Karpas-422 (cell line): ENCODE data around the gene COL4A2. TPM values are rescaled to one million over a fixed set of nuclear protein-coding genes. Genes with fewer than 3 reads are reported as not detected.

Experiments
- DNase-seq: peaks from one replicate; pipeline ENCODE4 v3.0.0-alpha.2; 2015
- H2AFZ ChIP-seq: fragments of 200-600 bp; sonication (generic); 2 replicates; pipeline ENCODE4 v1.6.1; 2014; ENCODE audit warnings: antibody characterized with exemption, low read length, mixed read lengths
- H3K27ac ChIP-seq: fragments of 200-600 bp; sonication (generic); 2 replicates; pipeline ENCODE4 v1.5.1; 2014; ENCODE audit warnings: mild to moderate bottlenecking, low read length, moderate library complexity
- H3K27me3 ChIP-seq: fragments of 200-600 bp; sonication (generic); 2 replicates; pipeline ENCODE4 v1.6.1; 2014; ENCODE audit warnings: low read length, mixed read lengths
- H3K36me3 ChIP-seq: fragments of 200-600 bp; sonication (generic); 2 replicates; pipeline ENCODE4 v1.6.1; 2014; ENCODE audit warnings: low read length, mixed read lengths; ENCODE audit not compliant: insufficient read depth
- H3K4me1 ChIP-seq: fragments of 200-600 bp; sonication (generic); 2 replicates; pipeline ENCODE4 v1.6.1; 2014; ENCODE audit warnings: mild to moderate bottlenecking, low read length, mixed read lengths
- H3K4me2 ChIP-seq: fragments of 200-600 bp; sonication (generic); 2 replicates; pipeline ENCODE4 v1.6.1; 2014; ENCODE audit warnings: low read length, low read depth, mild to moderate bottlenecking; ENCODE audit not compliant: poor library complexity, severe bottlenecking
- H3K4me3 ChIP-seq: fragments of 200-600 bp; sonication (generic); 2 replicates; pipeline ENCODE4 v1.5.1; 2014; ENCODE audit warnings: mild to moderate bottlenecking, antibody characterized with exemption, low read length, mixed read lengths
- H3K79me2 ChIP-seq: fragments of 200-600 bp; sonication (generic); 2 replicates; pipeline ENCODE4 v1.6.1; 2014; ENCODE audit warnings: mild to moderate bottlenecking, low read length, mixed read lengths
- H3K9ac ChIP-seq: fragments of 200-600 bp; sonication (generic); 2 replicates; pipeline ENCODE4 v1.6.0; 2014; ENCODE audit warnings: low read length
- H3K9me2 ChIP-seq: fragments of 200-600 bp; sonication (generic), shearing (Covaris generic); replicated peaks from 2 replicates; pipeline ENCODE4 v1.6.0; 2014; ENCODE audit warnings: mild to moderate bottlenecking, low read length, moderate library complexity; ENCODE audit not compliant: insufficient read depth
- H3K9me3 ChIP-seq: fragments of 300-700, 200-600 bp; sonication (generic); 2 replicates; pipeline ENCODE4 v1.6.1; 2014; ENCODE audit warnings: low read length, mixed read lengths
- H4K20me1 ChIP-seq: fragments of 200-600 bp; sonication (generic); 2 replicates; pipeline ENCODE4 v1.6.1; 2014; ENCODE audit warnings: mild to moderate bottlenecking, antibody characterized with exemption, low read length, low read depth; ENCODE audit not compliant: insufficient read depth
- total RNA-seq: library from RNA; depleted of rRNA; stranded (reverse); fragments of >200 nt; shearing (Covaris generic); gene quantifications from 2 replicates; pipeline ENCODE4 v1.2.3, GENCODE V29; 2014; ENCODE audit warnings: low replicate concordance; rRNA removed

COL4A2 gene
- total RNA-seq: 0.76 TPM in 1 of 2 replicates, not detected in the other

DNA sequence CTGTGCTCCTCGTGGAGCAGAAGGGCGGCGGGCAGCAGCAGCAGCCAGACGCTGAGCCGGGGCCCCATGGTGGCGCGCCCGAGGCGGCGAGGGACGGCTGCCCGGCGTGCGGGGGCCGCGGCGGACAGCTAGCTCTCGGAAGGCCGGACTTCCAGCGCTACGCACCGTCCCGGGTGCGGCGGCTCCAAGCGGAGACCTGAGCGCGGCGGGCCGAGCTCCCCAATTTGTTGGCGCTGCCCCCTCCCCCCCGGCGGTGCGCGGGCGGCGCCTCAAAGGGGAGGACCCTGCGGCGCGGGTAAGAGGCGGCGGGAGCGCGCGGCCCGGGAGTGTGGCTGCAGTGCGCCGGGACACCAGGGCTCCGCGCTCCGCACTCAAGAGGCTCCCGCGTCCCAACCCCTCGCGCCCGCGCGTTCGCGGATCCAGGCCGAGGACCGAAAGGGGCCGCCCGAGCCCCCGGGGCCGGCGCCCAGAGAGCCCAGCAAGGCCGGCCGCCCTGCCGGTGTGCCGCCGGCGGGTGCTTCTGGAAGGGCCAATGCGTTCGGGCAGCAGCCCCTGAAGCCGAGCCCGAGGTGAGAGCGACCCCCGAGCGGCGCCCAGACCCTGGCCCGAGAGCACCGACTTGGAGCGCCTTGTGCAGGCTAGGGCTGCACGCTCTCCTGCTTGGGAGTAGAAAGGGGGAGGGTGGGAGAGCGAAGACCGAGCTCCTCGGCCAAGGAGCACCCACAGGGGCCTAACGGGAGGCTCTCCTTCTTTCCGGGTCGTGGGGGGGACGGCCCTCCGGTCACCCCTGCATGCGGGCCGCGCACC lies at the start of gene COL4A2, which contains the start of gene COL4A1:
Gene COL4A2 (plus strand): TSS at position 325 of the 807 bp plus-strand sequence. CDS start 620 bp downstream, outside the sequence.
Gene COL4A1 (minus strand): TSS at position 198 of the 807 bp plus-strand sequence. CDS start 130 bp downstream, at position 68.
- Histone ChIP-seq H3K4me1 (no peaks in the 10 kb centered on the region), H2AFZ (no peak within 1 kb of the TSS), H3K9me3 (no peaks in the 10 kb centered on the region), H3K4me2 (no peak within 1 kb of the TSS), H3K36me3 (no peaks in the 10 kb centered on the region), H3K79me2 (no peaks in the 10 kb centered on the region), H3K27me3 (no peaks in the 10 kb centered on the region), H3K9me2 (no peaks in the 10 kb centered on the region), H3K9ac (no peak within 1 kb of the TSS), H3K4me3 (no peak within 1 kb of the TSS), H3K27ac (no peak within 1 kb of the TSS), H4K20me1 (no peaks in the 10 kb centered on the region)
- no peak for DNase-seq

- H3K36me3 ChIP-seq: no peaks in the 10 kb centered on the region
- no peak overlapping the region for H3K4me2 ChIP-seq
- no peaks in the 10 kb centered on the region for H3K79me2 ChIP-seq
- no peak overlapping the region for H2AFZ ChIP-seq
- no peaks in the 10 kb centered on the region for H3K9me2 ChIP-seq
- H4K20me1 ChIP-seq: no peaks in the 10 kb centered on the region
- no peak overlapping the region for H3K27ac ChIP-seq
- H3K4me3 ChIP-seq: no peak overlapping the region
- H3K9ac ChIP-seq: no peak overlapping the region
- no peaks in the 10 kb centered on the region for H3K9me3 ChIP-seq
- no peaks in the 10 kb centered on the region for H3K27me3 ChIP-seq
- H3K4me1 ChIP-seq: no peaks in the 10 kb centered on the region
- no peak for DNase-seq
These were observed 49.7 kb upstream of the COL4A2 start for GRCh38 chr13:110257408-110257807.

DNA sequence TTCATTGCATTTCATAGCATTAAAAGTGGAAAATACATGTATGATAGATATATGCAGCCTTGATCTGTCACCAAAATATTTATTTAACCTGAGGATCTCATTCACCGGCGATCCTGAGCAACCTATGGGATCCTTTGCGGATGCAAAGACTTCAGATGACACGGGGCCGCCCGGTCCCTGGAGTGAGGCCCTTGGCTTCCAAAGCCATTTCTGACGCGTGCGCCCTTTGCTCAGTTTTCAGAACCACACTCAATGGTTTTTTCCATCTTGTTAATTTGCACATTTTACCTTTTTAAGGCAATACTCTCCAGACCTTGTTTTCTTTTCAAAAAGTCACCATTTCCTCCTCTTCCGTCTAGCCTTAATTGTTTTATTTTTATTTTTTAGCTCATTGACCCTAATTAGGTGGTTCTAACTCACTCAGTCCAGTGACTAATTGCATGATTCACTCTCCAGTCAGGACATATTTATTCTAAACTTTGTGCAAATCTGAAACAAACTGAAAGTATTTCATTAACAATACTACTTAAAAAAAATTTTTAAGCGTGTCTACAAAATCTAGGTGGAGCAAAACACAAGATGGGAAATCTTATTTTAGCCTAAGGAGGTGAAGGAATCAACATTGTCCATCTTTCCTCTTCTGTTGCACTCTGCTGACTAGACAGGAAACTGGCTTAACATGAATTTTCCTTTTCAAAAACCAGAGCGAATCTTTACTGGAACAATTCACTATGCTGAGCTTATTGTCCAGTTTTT lies 48.0 kb upstream of the COL4A2 start:
- Histone ChIP-seq H3K4me1 (no peaks in the 10 kb centered on the region), H3K27me3 (no peaks in the 10 kb centered on the region), H3K9ac (no peak overlapping the region), H3K27ac (no peak overlapping the region), H3K9me2 (no peaks in the 10 kb centered on the region), H3K4me2 (no peak overlapping the region), H3K36me3 (no peaks in the 10 kb centered on the region), H3K79me2 (no peaks in the 10 kb centered on the region), H2AFZ (no peak overlapping the region), H4K20me1 (no peaks in the 10 kb centered on the region), H3K9me3 (no peaks in the 10 kb centered on the region), H3K4me3 (no peak overlapping the region)
- DNase-seq: no peak

- H2AFZ ChIP-seq: no peak overlapping the region
- H3K27ac ChIP-seq: no peak overlapping the region
These were observed 47.4 kb upstream of the COL4A2 start for GRCh38 chr13:110259651-110260050.

GRCh38 chr13:110261166-110262081 lies 45.7 kb upstream of the COL4A2 start:
- Histone ChIP-seq H3K4me2 (no peak overlapping the region), H4K20me1 (no peaks in the 10 kb centered on the region), H3K27me3 (no peaks in the 10 kb centered on the region), H3K9me3 (no peaks in the 10 kb centered on the region), H2AFZ (no peak overlapping the region), H3K27ac (no peak overlapping the region), H3K4me1 (no peaks in the 10 kb centered on the region), H3K9me2 (no peaks in the 10 kb centered on the region), H3K4me3 (no peak overlapping the region), H3K36me3 (no peaks in the 10 kb centered on the region), H3K9ac (no peak overlapping the region), H3K79me2 (no peaks in the 10 kb centered on the region)
- DNase-seq: no peak

More at GRCh38 chr13:110259651-110260050, 47.4 kb upstream of the COL4A2 start:
- H3K9me2 ChIP-seq: no peaks in the 10 kb centered on the region
- no peaks in the 10 kb centered on the region for H3K9me3 ChIP-seq
- no peaks in the 10 kb centered on the region for H4K20me1 ChIP-seq
- H3K4me3 ChIP-seq: no peak overlapping the region
- H3K4me2 ChIP-seq: no peak overlapping the region
- no peaks in the 10 kb centered on the region for H3K36me3 ChIP-seq
- H3K27me3 ChIP-seq: no peaks in the 10 kb centered on the region
- DNase-seq: no peak
- H3K4me1 ChIP-seq: no peaks in the 10 kb centered on the region
- no peaks in the 10 kb centered on the region for H3K79me2 ChIP-seq
- H3K9ac ChIP-seq: no peak overlapping the region

DNA sequence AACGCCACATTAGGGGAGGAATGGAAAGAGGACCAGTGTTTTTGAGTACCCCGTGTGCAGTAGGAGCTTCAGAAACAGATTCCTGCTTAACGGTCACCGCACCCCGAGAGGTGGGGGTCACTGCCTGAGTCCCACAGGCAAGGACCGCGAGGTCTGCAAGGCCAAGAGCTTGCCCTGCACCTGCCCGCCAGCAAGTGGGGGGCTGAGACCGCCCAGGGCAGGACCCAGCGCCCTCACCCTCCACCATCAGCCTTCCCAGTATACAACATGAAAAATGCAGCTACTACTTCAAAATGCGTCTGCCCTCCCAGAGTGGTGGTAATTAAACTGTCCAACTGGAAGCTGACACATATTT lies 45.0 kb upstream of the COL4A2 start:
- no peaks in the 10 kb centered on the region for H3K79me2 ChIP-seq
- H4K20me1 ChIP-seq: no peaks in the 10 kb centered on the region
- H2AFZ ChIP-seq: no peak overlapping the region
- H3K9me2 ChIP-seq: no peaks in the 10 kb centered on the region
- no peak overlapping the region for H3K4me2 ChIP-seq
- no peak for DNase-seq
- no peak overlapping the region for H3K9ac ChIP-seq
- H3K9me3 ChIP-seq: no peaks in the 10 kb centered on the region
- H3K4me3 ChIP-seq: no peak overlapping the region
- no peaks in the 10 kb centered on the region for H3K36me3 ChIP-seq
- no peaks in the 10 kb centered on the region for H3K4me1 ChIP-seq
- H3K27ac ChIP-seq: no peak overlapping the region
- H3K27me3 ChIP-seq: no peaks in the 10 kb centered on the region

- Histone ChIP-seq H3K4me3 (no peak overlapping the region), H3K4me1 (no peaks in the 10 kb centered on the region), H4K20me1 (no peaks in the 10 kb centered on the region), H3K9ac (no peak overlapping the region), H3K9me2 (no peaks in the 10 kb centered on the region), H3K4me2 (no peak overlapping the region), H3K27ac (no peak overlapping the region), H3K9me3 (no peaks in the 10 kb centered on the region), H3K27me3 (no peaks in the 10 kb centered on the region), H2AFZ (no peak overlapping the region), H3K36me3 (no peaks in the 10 kb centered on the region), H3K79me2 (no peaks in the 10 kb centered on the region)
- no peak for DNase-seq
These were observed 44.4 kb upstream of the COL4A2 start for GRCh38 chr13:110262508-110263291.
